HCT116 (cell line): ENCODE measurements around the gene NPDC1. TPM values are rescaled to one million over a fixed set of nuclear protein-coding genes. Genes with fewer than 3 reads are reported as not detected.

Source experiments
- ATAC-seq: fragments of 200-7000 bp; cut with Tn5 transposase; 2 replicates; pipeline ENCODE4 v1.9.1; 2020; ENCODE audit warnings: mild to moderate bottlenecking, moderate library complexity
- BruUV-seq: library from RNA; stranded (reverse); fragments of 400-500 nt; replicated peaks from 2 replicates; lab custom pipeline; 2021; lab: Mats Ljungman, UMichigan
- CTCF ChIA-PET: fragments of 300-600 bp; sonication (Branson Sonifier 250); formaldehyde crosslinking; loops from one replicate; lab custom pipeline; 2021; ENCODE audit warnings: antibody characterized with exemption; lab: Charles Lee
- POLR2A ChIA-PET: fragments of 300-600, 350-600 bp; sonication (Branson Sonifier 250); formaldehyde crosslinking; loops from one replicate; lab custom pipeline; 2021; ENCODE audit warnings: antibody characterized with exemption; lab: Charles Lee
- RAD21 ChIA-PET, 2 experiments: fragments of 300-600 bp; sonication (Branson Sonifier 250); formaldehyde crosslinking; loops; one replicate each; lab custom pipeline; 2023; ENCODE audit warnings: low total read pairs in 2 of 2; ENCODE audit not compliant: uncharacterized antibody in 2 of 2, unreplicated experiment in 2 of 2, low non-redundant PET in 1 of 2; lab: Charles Lee
- DNase-seq: peaks from one replicate; pipeline ENCODE4 v3.0.0-alpha.2; 2010; ENCODE audit warnings: low read depth, low spot score
- H2AFZ ChIP-seq: fragments of 200-600 bp; shearing (Covaris generic), sonication (generic); 2 replicates; pipeline ENCODE4 v1.6.1; 2017; ENCODE audit warnings: low read depth, mixed run types, mixed read lengths, antibody characterized with exemption, low read length; ENCODE audit not compliant: poor library complexity, severe bottlenecking
- H3K27ac ChIP-seq: 2 replicates; pipeline ENCODE4 v1.5.1; 2012; ENCODE audit warnings: low read depth, low read length
- H3K27me3 ChIP-seq: fragments of 200-600 bp; sonication (generic); 2 replicates; pipeline ENCODE4 v1.6.1; 2016; ENCODE audit warnings: mixed run types, low read length, mixed read lengths; ENCODE audit not compliant: insufficient read depth
- H3K36me3 ChIP-seq, 2 experiments: fragments of 200-500 bp in 1 of 2; fragments of 200-600 bp in 1 of 2; sonication (Bioruptor generic) in 1 of 2; sonication (generic) in 1 of 2; 2 replicates each; pipeline versions ENCODE4 v1.5.1 to v1.6.1; 2014 to 2016; ENCODE audit warnings: low read length in 2 of 2, inconsistent platforms in 1 of 2, mixed read lengths in 1 of 2, mixed run types in 1 of 2; ENCODE audit not compliant: insufficient read depth in 2 of 2, control insufficient read depth in 1 of 2
- H3K4me1 ChIP-seq, 2 experiments: fragments of 200-600 bp in 1 of 2; sonication (generic) in 1 of 2; 2 replicates each; pipeline versions ENCODE4 v1.5.1 to v1.6.1; 2012 to 2017; ENCODE audit warnings: low read length in 2 of 2, inconsistent platforms in 1 of 2, mild to moderate bottlenecking in 1 of 2, mixed read lengths in 1 of 2, mixed run types in 1 of 2, moderate library complexity in 1 of 2; ENCODE audit not compliant: insufficient read depth in 2 of 2, control insufficient read depth in 1 of 2
- H3K4me2 ChIP-seq: fragments of 200-600 bp; sonication (generic); 2 replicates; pipeline ENCODE4 v1.6.1; 2017; ENCODE audit warnings: mixed run types, low read length, mixed read lengths
- H3K4me3 ChIP-seq, 2 experiments: fragments of 200-600 bp in 1 of 2; sonication (generic) in 1 of 2; replicated peaks in 1 of 2; 2 replicates each; pipeline ENCODE4 v1.5.1; 2011 to 2016; ENCODE audit warnings: low read length in 2 of 2, control low read depth in 1 of 2, low read depth in 1 of 2, mild to moderate bottlenecking in 1 of 2, mixed read lengths in 1 of 2, mixed run types in 1 of 2
- H3K79me2 ChIP-seq: fragments of 200-600 bp; sonication (generic); 2 replicates; pipeline ENCODE4 v1.6.1; 2017; ENCODE audit warnings: mild to moderate bottlenecking, mixed run types, low read length, moderate library complexity, mixed read lengths; ENCODE audit not compliant: insufficient read depth
- H3K9ac ChIP-seq: fragments of 200-600 bp; sonication (generic); 2 replicates; pipeline ENCODE4 v1.6.1; 2016; ENCODE audit warnings: low read length, mixed read lengths
- H3K9me2 ChIP-seq: fragments of 200-600 bp; sonication (generic), shearing (Covaris generic); 2 replicates; pipeline ENCODE4 v1.6.1; 2017; ENCODE audit warnings: mixed run types, mild to moderate bottlenecking, moderate library complexity; ENCODE audit not compliant: insufficient read depth
- H3K9me3 ChIP-seq, 2 experiments: fragments of 200-500 bp in 1 of 2; fragments of 200-600 bp in 1 of 2; sonication (Bioruptor generic) in 1 of 2; sonication (generic) in 1 of 2; 2 replicates each; pipeline ENCODE4 v1.6.1; 2014 to 2017; ENCODE audit warnings: low read length in 2 of 2, mixed read lengths in 2 of 2, inconsistent platforms in 1 of 2, low read depth in 1 of 2, mild to moderate bottlenecking in 1 of 2, mixed run types in 1 of 2, moderate library complexity in 1 of 2; ENCODE audit not compliant: control insufficient read depth in 1 of 2, insufficient read depth in 1 of 2
- H4K20me1 ChIP-seq: fragments of 200-600 bp; sonication (generic), shearing (Covaris generic); 2 replicates; pipeline ENCODE4 v1.6.1; 2017; ENCODE audit warnings: mixed run types, mild to moderate bottlenecking, moderate library complexity; ENCODE audit not compliant: insufficient read depth
- CBX3 ChIP-seq: IDR thresholded peaks from 2 replicates; pipeline ENCODE4 v1.6.1; 2012; ENCODE audit warnings: low read depth
- ELF1 ChIP-seq: IDR thresholded peaks from 2 replicates; pipeline ENCODE4 v1.6.1; 2012; ENCODE audit warnings: low read depth, borderline replicate concordance
- EZH2 ChIP-seq: fragments of 200-600 bp; sonication (generic); IDR thresholded peaks from 2 replicates; pipeline ENCODE4 v1.6.1; 2017; ENCODE audit warnings: antibody characterized with exemption, mixed run types
- FOSL1 ChIP-seq: IDR thresholded peaks from 2 replicates; pipeline ENCODE4 v1.6.1; 2012; ENCODE audit warnings: low read depth
- RAD21 ChIP-seq: IDR thresholded peaks from 2 replicates; pipeline ENCODE4 v1.6.1; 2012; ENCODE audit warnings: low read depth, mild to moderate bottlenecking
- SIN3A ChIP-seq: IDR thresholded peaks from 2 replicates; pipeline ENCODE4 v1.6.1; 2012; ENCODE audit warnings: low read depth
- TCF7L2 ChIP-seq: IDR thresholded peaks from 2 replicates; pipeline ENCODE4 v1.7.0; 2011; ENCODE audit warnings: borderline replicate concordance, inconsistent platforms; ENCODE audit not compliant: insufficient read depth, insufficient read length; ENCODE audit errors: extremely low read depth
- ZNF274 ChIP-seq: fragments of 200-500 bp; sonication (Bioruptor generic); IDR thresholded peaks from 2 replicates; pipeline ENCODE4 v1.6.1; 2014; ENCODE audit warnings: mild to moderate bottlenecking, low read depth, low read length, inconsistent platforms
- intact Hi-C: fragments of 100-400 bp; cut with micrococcal nuclease; formaldehyde crosslinking; loops from 2 replicates; pipeline ENCODE4 v1.10.0; 2022
- total RNA-seq: library from RNA; stranded (reverse); gene quantifications from one replicate; pipeline ENCODE4 v1.2.1, GENCODE V29; 2021; ENCODE audit not compliant: unreplicated experiment
- TF ChIP-seq, protein P1 (sequence below): IDR thresholded peaks from 2 replicates; pipeline ENCODE4 v1.6.1; 2012; ENCODE audit warnings: low read depth
- TF ChIP-seq, protein P2 (sequence below): IDR thresholded peaks from 2 replicates; pipeline ENCODE4 v1.6.1; 2011; ENCODE audit warnings: mild to moderate bottlenecking, low read length, moderate library complexity; ENCODE audit not compliant: insufficient replicate concordance; ENCODE audit errors: extremely low read depth
- TF ChIP-seq, protein P3 (sequence below): IDR thresholded peaks from 2 replicates; pipeline ENCODE4 v1.6.1; 2012

The NPDC1 gene
- total RNA-seq, 1 experiment from 2014 or later: 98.8 TPM

DNA sequence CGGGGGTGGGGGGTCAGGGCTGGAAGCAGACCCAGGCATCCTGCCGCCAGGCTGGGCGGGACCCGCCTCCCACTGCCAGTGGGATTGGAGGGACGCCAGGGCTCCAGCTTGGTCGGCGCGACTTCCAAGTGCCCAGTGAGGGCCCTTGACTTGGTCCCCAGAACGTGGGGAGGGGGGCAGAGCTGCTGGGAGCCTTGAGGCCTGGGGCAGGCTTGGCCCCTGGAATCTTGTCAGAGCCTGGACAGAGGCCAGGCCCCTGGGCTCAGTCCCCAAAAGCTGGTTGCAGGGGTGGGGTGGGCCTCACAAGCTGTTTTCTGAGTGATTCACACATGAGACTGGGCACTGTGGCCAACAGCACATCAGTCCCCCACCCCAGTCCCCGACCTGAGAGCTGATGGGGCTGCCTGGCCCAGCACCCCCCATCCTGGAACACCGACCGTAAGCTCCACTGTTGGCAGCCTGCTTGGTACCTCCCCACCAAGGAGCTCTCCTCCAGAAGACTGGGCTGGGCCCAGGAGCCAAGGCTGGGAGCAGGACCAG, 50.1 kb downstream of the NPDC1 start:
- Histone ChIP-seq H3K79me2 (peaks cover 20% of the 10 kb centered on the region), H3K9ac (peak overlapping the region; percentile 57), H3K4me3 (peak overlapping the region; percentile 40 to 56), H3K9me3 (no peaks in the 10 kb centered on the region; a peak in 1 of 4 replicates), H4K20me1 (no peaks in the 10 kb centered on the region), H3K9me2 (no peaks in the 10 kb centered on the region), H3K4me1 (peaks cover 54 to 80% of the 10 kb centered on the region in 2 experiments), H3K4me2 (peak overlapping the region; percentile 88), H3K36me3 (peaks cover 0 to 12% of the 10 kb centered on the region in 2 experiments; a peak in 2 of 4 replicates), H3K27ac (peak overlapping the region; percentile 95), H3K27me3 (no peaks in the 10 kb centered on the region), H2AFZ (no peak overlapping the region)
- POLR2A ChIA-PET: no interaction called here
- peak; percentile 4 for ATAC-seq
- CTCF ChIA-PET: interaction anchor here (1.0 to 1.5 kb wide), 4 partner anchors 34 to 241 kb away, joined by 3 to 11 read pairs (median 4); no protein-coding TSS in a partner anchor
- no peak for DNase-seq
- intact Hi-C loops: no loop called here
- BruUV-seq: no TSS peak
- RAD21 ChIA-PET: interaction anchor here in 1 of 2 experiments (0.6 to 1.1 kb wide), 2 partner anchors 48 to 596 kb away, joined by 3 read pairs; no protein-coding TSS in a partner anchor
- TF ChIP-seq TCF7L2: no peak
- TF ChIP-seq ZNF274: no peak
- no peak for TF ChIP-seq CBX3
- TF ChIP-seq FOSL1: no peak
- no peak for TF ChIP-seq RAD21
- TF ChIP-seq, protein P1, sequence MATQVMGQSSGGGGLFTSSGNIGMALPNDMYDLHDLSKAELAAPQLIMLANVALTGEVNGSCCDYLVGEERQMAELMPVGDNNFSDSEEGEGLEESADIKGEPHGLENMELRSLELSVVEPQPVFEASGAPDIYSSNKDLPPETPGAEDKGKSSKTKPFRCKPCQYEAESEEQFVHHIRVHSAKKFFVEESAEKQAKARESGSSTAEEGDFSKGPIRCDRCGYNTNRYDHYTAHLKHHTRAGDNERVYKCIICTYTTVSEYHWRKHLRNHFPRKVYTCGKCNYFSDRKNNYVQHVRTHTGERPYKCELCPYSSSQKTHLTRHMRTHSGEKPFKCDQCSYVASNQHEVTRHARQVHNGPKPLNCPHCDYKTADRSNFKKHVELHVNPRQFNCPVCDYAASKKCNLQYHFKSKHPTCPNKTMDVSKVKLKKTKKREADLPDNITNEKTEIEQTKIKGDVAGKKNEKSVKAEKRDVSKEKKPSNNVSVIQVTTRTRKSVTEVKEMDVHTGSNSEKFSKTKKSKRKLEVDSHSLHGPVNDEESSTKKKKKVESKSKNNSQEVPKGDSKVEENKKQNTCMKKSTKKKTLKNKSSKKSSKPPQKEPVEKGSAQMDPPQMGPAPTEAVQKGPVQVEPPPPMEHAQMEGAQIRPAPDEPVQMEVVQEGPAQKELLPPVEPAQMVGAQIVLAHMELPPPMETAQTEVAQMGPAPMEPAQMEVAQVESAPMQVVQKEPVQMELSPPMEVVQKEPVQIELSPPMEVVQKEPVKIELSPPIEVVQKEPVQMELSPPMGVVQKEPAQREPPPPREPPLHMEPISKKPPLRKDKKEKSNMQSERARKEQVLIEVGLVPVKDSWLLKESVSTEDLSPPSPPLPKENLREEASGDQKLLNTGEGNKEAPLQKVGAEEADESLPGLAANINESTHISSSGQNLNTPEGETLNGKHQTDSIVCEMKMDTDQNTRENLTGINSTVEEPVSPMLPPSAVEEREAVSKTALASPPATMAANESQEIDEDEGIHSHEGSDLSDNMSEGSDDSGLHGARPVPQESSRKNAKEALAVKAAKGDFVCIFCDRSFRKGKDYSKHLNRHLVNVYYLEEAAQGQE: no peak
- no peak for TF ChIP-seq EZH2
- TF ChIP-seq ELF1: no peak
- TF ChIP-seq SIN3A: no peak
- TF ChIP-seq, protein P2, sequence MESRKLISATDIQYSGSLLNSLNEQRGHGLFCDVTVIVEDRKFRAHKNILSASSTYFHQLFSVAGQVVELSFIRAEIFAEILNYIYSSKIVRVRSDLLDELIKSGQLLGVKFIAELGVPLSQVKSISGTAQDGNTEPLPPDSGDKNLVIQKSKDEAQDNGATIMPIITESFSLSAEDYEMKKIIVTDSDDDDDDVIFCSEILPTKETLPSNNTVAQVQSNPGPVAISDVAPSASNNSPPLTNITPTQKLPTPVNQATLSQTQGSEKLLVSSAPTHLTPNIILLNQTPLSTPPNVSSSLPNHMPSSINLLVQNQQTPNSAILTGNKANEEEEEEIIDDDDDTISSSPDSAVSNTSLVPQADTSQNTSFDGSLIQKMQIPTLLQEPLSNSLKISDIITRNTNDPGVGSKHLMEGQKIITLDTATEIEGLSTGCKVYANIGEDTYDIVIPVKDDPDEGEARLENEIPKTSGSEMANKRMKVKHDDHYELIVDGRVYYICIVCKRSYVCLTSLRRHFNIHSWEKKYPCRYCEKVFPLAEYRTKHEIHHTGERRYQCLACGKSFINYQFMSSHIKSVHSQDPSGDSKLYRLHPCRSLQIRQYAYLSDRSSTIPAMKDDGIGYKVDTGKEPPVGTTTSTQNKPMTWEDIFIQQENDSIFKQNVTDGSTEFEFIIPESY: no peak
- TF ChIP-seq, protein P3, sequence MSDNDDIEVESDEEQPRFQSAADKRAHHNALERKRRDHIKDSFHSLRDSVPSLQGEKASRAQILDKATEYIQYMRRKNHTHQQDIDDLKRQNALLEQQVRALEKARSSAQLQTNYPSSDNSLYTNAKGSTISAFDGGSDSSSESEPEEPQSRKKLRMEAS: no peak
